Adipocyte (in vitro differentiated cells): Measurements from ENCODE around the gene RBM34.

Experiments
- DNase-seq: peaks from one replicate; pipeline ENCODE4 v3.0.0-alpha.2; 2015; ENCODE audit warnings: low read depth
- H3K27me3 ChIP-seq: replicated peaks from 2 replicates; pipeline ENCODE4 v1.7.0; 2013; ENCODE audit warnings: mild to moderate bottlenecking, low read length, moderate library complexity; ENCODE audit not compliant: control insufficient read depth, insufficient read depth
- H3K36me3 ChIP-seq: 2 replicates; pipeline ENCODE4 v1.7.0; 2013; ENCODE audit warnings: low read length, mild to moderate bottlenecking, moderate library complexity; ENCODE audit not compliant: control insufficient read depth, insufficient read depth, severe bottlenecking
- H3K4me1 ChIP-seq: 2 replicates; pipeline ENCODE4 v1.7.0; 2013; ENCODE audit warnings: mild to moderate bottlenecking, low read length, moderate library complexity; ENCODE audit not compliant: control insufficient read depth, insufficient read depth
- H3K4me3 ChIP-seq: 2 replicates; pipeline ENCODE4 v1.7.0; 2013; ENCODE audit warnings: mild to moderate bottlenecking, low read length, moderate library complexity
- H3K9ac ChIP-seq: 2 replicates; pipeline ENCODE4 v1.7.0; 2013; ENCODE audit warnings: mild to moderate bottlenecking, low read length, moderate library complexity
- H3K9me3 ChIP-seq: 2 replicates; pipeline ENCODE4 v1.7.0; 2013; ENCODE audit warnings: mild to moderate bottlenecking, low read length, moderate library complexity; ENCODE audit not compliant: control insufficient read depth

RBM34 gene

DNA sequence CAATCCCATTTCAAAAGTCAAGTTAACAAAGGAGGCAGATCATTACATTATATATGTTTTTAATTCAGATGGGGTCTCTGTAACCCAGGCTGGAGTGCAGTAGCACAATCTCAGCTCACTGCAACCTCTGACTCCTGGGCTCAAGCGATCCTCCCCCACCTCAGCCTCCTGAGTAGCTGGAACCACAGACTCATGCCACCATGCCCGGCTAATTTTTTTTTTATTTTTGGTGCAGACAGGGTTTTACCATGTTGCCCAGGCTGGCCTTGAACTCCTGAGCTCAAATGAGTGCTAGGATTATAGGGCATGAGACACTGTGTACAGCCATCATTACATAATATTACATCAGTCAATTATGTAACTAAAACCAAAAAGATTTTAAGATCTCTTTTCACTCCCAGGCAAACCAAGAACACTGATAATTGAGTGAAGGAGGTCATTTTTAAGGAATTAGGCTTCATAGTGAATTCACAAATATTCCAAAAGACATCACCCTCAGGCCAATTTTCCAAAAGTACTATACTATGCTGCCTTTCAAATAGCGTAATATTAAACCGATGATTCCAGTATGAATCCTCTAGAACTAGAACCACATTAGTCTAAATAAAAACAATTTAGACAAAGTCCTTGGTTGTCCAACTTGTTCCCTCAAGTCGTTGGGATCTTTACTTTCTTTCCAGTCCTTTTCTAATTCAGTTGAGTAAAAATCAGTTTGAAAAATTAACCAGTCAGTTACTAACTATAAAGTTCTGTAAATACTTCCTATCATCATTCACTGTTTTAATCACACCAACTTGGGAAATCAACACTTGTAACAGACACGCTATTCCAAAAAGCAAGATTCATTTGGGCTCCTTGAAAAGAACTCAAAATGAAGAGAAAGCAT is 48.5 kb downstream of the RBM34 start:
- Histone ChIP-seq H3K9me3 (no peaks in the 10 kb centered on the region), H3K4me1 (peaks cover 4% of the 10 kb centered on the region), H3K4me3 (no peak overlapping the region), H3K36me3 (peaks cover 93% of the 10 kb centered on the region), H3K9ac (no peak overlapping the region), H3K27me3 (no peaks in the 10 kb centered on the region)
- DNase-seq, result no peak

DNA sequence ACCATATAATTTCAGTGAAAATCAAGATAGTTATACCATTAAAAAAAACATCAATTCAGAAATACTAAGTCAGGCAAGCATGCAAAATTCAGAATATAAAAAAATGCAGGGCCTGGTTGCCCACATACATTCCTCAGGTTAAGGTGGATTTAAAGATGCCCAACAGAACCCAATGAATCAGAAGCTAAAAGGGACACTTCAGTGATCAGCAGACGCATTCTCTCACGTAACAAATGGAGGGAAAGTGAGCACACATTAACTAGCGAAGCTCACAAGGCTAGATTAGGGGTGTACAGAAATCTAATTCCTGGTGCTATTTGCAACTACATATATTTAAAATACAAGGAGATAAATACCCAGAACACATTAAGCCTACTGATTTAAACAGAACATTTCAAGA is 49.9 kb downstream of the RBM34 start:
- Histone ChIP-seq H3K4me3 (no peak overlapping the region), H3K36me3 (peaks cover 87% of the 10 kb centered on the region), H3K9ac (no peak overlapping the region), H3K9me3 (no peaks in the 10 kb centered on the region), H3K4me1 (peaks cover 4% of the 10 kb centered on the region), H3K27me3 (no peaks in the 10 kb centered on the region)
- DNase-seq, result no peak

DNA sequence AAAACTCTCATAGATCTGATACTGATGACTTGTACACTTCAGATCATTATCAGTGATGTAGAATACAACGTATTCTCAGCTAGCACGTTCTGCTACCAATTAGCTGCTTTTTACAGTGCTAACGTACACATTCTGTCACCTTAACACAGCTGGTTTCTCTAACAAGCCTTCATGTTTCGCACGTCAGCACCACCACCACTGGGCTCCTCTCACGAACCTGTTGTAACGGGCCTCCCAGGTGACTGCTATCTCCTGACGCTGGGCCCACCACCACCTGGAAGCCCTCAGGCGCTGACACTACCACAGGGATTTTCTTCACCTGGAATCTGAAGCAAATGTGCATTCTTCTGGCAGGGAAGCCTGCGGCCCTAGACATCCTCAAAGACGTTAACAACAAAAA is 52.2 kb downstream of the RBM34 start:
- peaks cover 68% of the 10 kb centered on the region for H3K36me3 ChIP-seq
- no peaks in the 10 kb centered on the region for H3K9me3 ChIP-seq
- H3K9ac ChIP-seq, result no peak overlapping the region
- no peak for DNase-seq
- H3K4me3 ChIP-seq, result no peak overlapping the region
- no peaks in the 10 kb centered on the region for H3K27me3 ChIP-seq
- H3K4me1 ChIP-seq, result peaks cover 15% of the 10 kb centered on the region

DNA sequence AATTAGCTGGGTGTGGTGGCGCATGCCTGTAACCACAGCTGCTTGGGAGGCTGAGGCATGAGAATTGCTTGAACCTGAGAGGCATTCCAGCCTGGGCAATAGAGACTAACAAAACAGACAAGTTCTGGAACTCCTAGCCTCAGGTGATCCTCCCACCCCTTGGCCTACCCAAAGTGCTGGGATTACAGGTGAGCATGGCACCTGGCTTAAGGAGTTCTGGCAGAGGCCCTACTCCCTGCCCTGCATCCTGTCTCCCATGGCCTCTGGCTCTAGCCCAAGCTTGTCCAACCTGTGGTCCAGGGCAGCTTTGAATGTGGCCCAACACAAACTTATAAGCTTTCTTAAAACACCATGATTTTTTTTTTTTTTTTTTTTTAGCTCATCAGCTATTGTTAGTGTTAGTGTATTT is 52.9 kb downstream of the RBM34 start:
- Histone ChIP-seq H3K9ac (no peak overlapping the region), H3K36me3 (peaks cover 61% of the 10 kb centered on the region), H3K9me3 (no peaks in the 10 kb centered on the region), H3K4me3 (no peak overlapping the region), H3K4me1 (peaks cover 14% of the 10 kb centered on the region), H3K27me3 (no peaks in the 10 kb centered on the region)
- no peak for DNase-seq

DNA sequence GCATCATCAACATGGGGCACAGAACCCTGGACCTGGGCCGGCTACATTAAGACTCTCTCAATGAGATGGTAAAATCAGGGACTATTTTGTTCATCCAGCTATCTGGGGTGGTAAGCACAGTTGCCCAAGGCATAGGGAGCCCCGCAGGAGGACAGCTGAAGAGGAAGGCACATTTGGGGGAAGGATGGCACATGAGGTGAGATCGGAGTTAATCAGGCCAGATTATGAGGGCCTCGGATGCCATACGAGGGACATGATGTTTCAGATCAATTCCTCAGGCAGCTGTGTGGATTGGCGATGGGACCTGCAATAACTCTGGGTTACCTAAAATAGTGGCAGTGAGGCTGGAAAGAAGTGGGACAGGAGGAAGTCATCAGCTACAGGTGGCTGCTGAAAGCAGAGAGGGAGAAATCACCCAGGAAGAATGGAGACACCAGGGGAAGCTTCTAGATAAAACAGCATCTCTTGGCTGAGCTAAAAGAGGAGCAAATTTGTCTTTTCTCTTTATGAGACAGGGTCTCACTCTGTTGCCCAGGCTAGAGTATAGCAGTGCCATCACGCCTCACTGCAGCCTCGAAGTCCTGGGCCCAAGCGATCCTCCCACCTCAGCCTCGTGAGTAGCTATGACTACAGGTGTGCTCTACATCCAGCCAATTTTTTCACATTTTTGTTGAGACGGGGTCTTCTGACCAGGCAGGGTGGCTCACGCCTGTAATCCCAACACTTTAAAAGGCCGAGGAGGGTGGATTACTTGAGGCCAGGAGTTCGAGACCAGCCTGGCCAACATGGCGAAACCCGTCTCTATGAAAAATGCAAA is 53.5 kb downstream of the RBM34 start:
- Histone ChIP-seq H3K9ac (no peak overlapping the region), H3K36me3 (peaks cover 55% of the 10 kb centered on the region), H3K9me3 (no peaks in the 10 kb centered on the region), H3K27me3 (no peaks in the 10 kb centered on the region), H3K4me1 (peaks cover 13% of the 10 kb centered on the region), H3K4me3 (no peak overlapping the region)
- no peak for DNase-seq

DNA sequence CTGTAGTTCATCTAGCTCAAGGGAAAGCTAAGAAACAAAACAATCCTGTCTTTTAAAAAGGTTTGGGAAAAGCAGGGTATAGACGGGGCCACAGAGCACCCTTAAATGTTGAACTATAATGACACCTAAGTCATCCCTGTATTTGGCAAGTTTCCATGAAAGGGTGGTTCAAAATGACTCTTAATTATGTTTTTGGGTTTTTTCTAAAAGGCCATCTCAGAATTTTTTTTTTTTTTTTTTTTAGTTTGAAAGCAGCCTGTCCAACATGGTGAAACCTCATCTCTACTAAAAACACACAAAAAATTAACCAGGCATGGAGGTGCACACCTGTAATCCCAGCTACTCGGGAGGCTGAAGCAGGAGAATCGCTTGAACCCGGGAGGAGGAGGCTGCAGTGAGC is 54.6 kb downstream of the RBM34 start:
- Histone ChIP-seq H3K4me1 (peaks cover 16% of the 10 kb centered on the region), H3K9ac (no peak overlapping the region), H3K27me3 (no peaks in the 10 kb centered on the region), H3K4me3 (no peak overlapping the region), H3K36me3 (peaks cover 46% of the 10 kb centered on the region), H3K9me3 (no peaks in the 10 kb centered on the region)
- DNase-seq, result no peak

DNA sequence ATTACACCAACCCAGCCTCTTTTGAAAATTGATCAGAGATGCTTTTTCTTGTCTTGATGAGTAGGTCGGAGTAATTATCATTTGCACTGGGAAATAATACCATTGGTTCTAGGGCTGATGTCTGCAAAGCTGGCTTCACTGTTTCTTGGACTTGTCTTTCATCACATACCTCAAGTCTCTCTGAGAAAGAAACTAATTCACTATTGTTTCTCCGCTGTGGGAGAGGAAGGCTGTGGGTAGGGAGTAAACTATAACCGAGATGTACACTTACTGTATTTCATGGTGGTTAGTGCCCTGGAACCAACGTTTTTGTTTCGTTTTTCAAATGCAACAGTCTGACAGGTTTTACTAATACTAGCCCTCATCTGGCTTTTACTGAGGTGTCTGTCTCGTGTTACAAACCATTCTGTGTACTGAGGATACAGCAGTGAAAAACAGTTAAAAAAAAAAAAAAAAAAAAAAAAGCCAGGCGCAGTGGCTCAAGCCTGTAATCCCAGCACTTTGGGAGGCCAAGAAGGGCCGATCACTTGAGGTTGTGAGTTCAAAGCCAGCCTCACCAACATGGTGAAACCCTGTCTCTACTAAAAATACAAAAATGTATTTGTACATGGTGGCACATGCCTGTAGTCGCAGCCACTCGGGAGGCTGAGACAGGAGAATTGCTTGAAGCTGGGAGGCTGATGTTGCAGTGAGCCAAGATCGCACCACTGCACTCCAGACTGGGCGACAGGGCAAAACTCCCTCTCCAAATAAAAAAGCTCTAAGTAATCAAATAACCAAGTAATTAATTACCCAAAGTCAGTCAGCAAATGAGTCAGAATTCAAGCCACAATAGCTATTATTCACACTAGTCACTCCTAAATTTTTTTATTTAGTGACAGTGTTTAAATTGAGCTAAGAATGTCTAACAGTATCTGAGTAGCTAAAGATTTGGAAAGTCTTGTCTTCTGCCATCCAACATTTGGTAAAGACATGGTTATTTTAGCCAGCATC is 55.7 kb downstream of the RBM34 start:
- Histone ChIP-seq H3K4me3 (no peak overlapping the region), H3K36me3 (peaks cover 35% of the 10 kb centered on the region), H3K9ac (no peak overlapping the region), H3K27me3 (no peaks in the 10 kb centered on the region), H3K9me3 (no peaks in the 10 kb centered on the region), H3K4me1 (peaks cover 16% of the 10 kb centered on the region)
- peak; percentile 27 for DNase-seq

DNA sequence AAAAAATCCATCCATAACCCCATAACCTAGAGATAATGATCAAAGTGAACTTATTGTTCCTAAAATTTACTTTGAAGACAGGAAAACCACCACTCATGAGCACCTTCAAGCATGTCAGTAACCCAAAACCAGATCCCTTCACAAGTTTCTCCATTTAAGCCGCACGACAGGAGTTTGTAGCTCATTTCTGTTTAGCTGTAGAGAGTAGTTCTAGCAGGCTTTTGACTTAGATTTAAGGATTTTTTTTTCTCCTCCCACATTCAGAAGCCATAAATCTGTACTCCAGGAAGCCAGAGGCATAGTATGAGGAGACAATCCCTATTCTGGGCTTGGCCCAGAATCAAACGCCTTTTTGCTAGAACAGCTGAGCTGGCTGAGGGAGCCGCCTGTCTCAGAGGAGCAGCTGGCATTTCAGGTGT is 58.0 kb downstream of the RBM34 start:
- DNase-seq, result no peak
- Histone ChIP-seq H3K4me3 (no peak overlapping the region), H3K9me3 (no peaks in the 10 kb centered on the region), H3K9ac (no peak overlapping the region), H3K27me3 (no peaks in the 10 kb centered on the region), H3K4me1 (peaks cover 16% of the 10 kb centered on the region), H3K36me3 (peaks cover 11% of the 10 kb centered on the region)

DNA sequence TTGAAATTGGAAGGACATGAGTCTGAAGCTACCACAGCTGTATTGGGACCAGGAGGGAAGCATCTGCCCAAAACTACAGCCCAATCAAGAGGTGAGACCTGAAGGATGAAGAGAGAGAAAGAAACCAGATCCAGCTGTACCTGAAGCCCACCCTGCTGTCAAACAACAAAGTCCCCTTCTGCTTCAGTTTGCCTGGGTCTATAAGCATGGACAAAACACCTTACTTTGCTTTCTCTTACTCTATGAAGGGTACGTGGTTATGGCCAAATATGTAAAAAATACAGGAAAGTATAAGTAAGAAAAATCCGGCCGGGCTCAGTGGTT is 58.8 kb downstream of the RBM34 start:
- H3K27me3 ChIP-seq, result no peaks in the 10 kb centered on the region
- no peak overlapping the region for H3K9ac ChIP-seq
- H3K4me1 ChIP-seq, result peaks cover 16% of the 10 kb centered on the region
- H3K9me3 ChIP-seq, result no peaks in the 10 kb centered on the region
- no peak for DNase-seq
- peaks cover 3% of the 10 kb centered on the region for H3K36me3 ChIP-seq
- H3K4me3 ChIP-seq, result no peak overlapping the region

DNA sequence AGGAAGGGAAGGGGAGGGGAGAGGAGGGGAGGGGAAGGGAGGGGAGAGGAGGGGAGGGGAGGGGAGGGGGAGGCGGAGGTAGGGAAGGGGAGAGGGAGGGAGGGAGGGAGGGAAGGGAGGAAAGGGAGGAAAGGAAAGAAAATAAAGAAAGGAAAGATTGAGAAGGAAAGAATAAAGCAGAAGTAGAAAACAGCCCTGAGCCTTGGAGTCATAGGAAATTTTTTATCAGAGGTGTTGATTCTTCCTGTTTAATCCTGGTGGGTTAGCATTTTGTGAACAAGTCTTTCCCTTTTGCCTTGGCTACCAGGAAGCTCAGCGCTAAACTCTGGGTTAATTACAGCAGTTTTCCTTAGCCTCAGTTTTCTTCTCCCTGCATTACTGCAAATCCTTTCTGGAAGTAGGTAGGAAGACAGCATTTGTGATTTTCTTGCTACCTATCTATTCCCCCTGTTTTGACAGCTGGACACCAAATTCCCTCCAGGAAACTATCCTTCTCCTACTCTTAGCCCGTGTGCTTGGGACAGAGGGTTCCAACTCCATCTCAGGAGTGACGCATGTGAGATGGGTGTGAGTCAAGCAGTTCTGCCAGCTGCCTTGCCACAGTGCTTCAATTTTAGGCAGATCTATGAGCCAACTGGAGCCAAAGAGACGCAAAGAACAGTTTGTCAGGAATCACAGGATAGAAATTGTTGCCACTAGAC is 59.3 kb downstream of the RBM34 start:
- Histone ChIP-seq H3K4me1 (peaks cover 16% of the 10 kb centered on the region), H3K27me3 (no peaks in the 10 kb centered on the region), H3K9me3 (no peaks in the 10 kb centered on the region), H3K4me3 (no peak overlapping the region), H3K9ac (no peak overlapping the region), H3K36me3 (no peaks in the 10 kb centered on the region)
- no peak for DNase-seq
